DND-41 (cell line): ENCODE measurements around the gene POLA1.

Experiments
- ATAC-seq: fragments of 200-7000 bp; cut with Tn5 transposase; 3 replicates; pipeline ENCODE4 v1.9.1; 2021; ENCODE audit warnings: low read depth; ENCODE audit not compliant: insufficient read depth
- DNase-seq: peaks from one replicate; pipeline ENCODE4 v3.0.0-alpha.2; 2020
- H2AFZ ChIP-seq: 2 replicates; pipeline ENCODE4 v1.6.0; 2012; ENCODE audit warnings: low read depth, low read length
- H3K27ac ChIP-seq: 2 replicates; pipeline ENCODE4 v1.5.1; 2012; ENCODE audit warnings: low read length, inconsistent platforms
- H3K27me3 ChIP-seq: fragments of 200-600 bp; sonication (generic); 2 replicates; pipeline ENCODE4 v1.6.0; 2012; ENCODE audit warnings: low read length, mild to moderate bottlenecking, inconsistent platforms; ENCODE audit not compliant: insufficient read depth, poor library complexity
- H3K36me3 ChIP-seq: 2 replicates; pipeline ENCODE4 v1.5.1; 2012; ENCODE audit warnings: low read length, inconsistent platforms; ENCODE audit not compliant: insufficient read depth
- H3K4me1 ChIP-seq: 2 replicates; pipeline ENCODE4 v1.5.1; 2012; ENCODE audit warnings: mild to moderate bottlenecking, low read length; ENCODE audit not compliant: insufficient read depth
- H3K4me2 ChIP-seq: 2 replicates; pipeline ENCODE4 v1.6.0; 2012; ENCODE audit warnings: mild to moderate bottlenecking, moderate library complexity, low read length, inconsistent platforms; ENCODE audit not compliant: insufficient read depth
- H3K4me3 ChIP-seq, 2 experiments: fragments of 200-600 bp in 1 of 2; shearing (Covaris generic) in 1 of 2; 2 replicates each; pipeline ENCODE4 v1.5.1; 2012 to 2016; ENCODE audit warnings: inconsistent platforms in 2 of 2, low read length in 2 of 2, mild to moderate bottlenecking in 2 of 2, low read depth in 1 of 2, moderate library complexity in 1 of 2
- H3K79me2 ChIP-seq: 2 replicates; pipeline ENCODE4 v1.6.0; 2012; ENCODE audit warnings: low read length, inconsistent platforms; ENCODE audit not compliant: insufficient read depth
- H3K9ac ChIP-seq: 2 replicates; pipeline ENCODE4 v1.6.0; 2012; ENCODE audit warnings: low read depth, mild to moderate bottlenecking, inconsistent platforms, low read length, moderate library complexity
- H3K9me3 ChIP-seq: 2 replicates; pipeline ENCODE4 v1.5.1; 2012; ENCODE audit warnings: low read length, moderate library complexity, mild to moderate bottlenecking, inconsistent platforms; ENCODE audit not compliant: insufficient read depth, severe bottlenecking
- H4K20me1 ChIP-seq: 2 replicates; pipeline ENCODE4 v1.6.0; 2012; ENCODE audit warnings: low read length; ENCODE audit not compliant: insufficient read depth
- CTCF ChIP-seq: IDR thresholded peaks from 2 replicates; pipeline ENCODE4 v1.5.1; 2012; ENCODE audit warnings: borderline replicate concordance, low read length, moderate library complexity, mild to moderate bottlenecking; ENCODE audit not compliant: poor library complexity, severe bottlenecking; ENCODE audit errors: extremely low read depth
- EZH2 ChIP-seq: IDR thresholded peaks from 3 replicates; pipeline ENCODE4 v1.6.1; 2012; ENCODE audit warnings: borderline replicate concordance, low read depth, mild to moderate bottlenecking, moderate library complexity, low read length, inconsistent platforms; ENCODE audit not compliant: severe bottlenecking

Gene POLA1

GRCh38 chrX:25017667-25018247, 324.0 kb downstream of the POLA1 start:
- Histone ChIP-seq H2AFZ (no peak overlapping the region), H3K79me2 (no peaks in the 10 kb centered on the region), H3K9ac (no peak overlapping the region), H3K27me3 (peaks cover 5% of the 10 kb centered on the region), H3K27ac (no peak overlapping the region), H3K4me2 (no peak overlapping the region), H3K9me3 (no peaks in the 10 kb centered on the region), H3K4me3 (no peak overlapping the region), H3K36me3 (no peaks in the 10 kb centered on the region), H3K4me1 (no peaks in the 10 kb centered on the region), H4K20me1 (no peaks in the 10 kb centered on the region)
- DNase-seq (peak; percentile 4), ATAC-seq (0 out of 3 replicates have a peak, but pooled peaks have one; percentile 19)
- TF ChIP-seq EZH2, result peak; percentile 47
- no peak for TF ChIP-seq CTCF

- TF ChIP-seq EZH2 (no peak), CTCF (no peak)
- no peak for DNase-seq
- no peak overlapping the region for H3K4me2 ChIP-seq
- ATAC-seq, result no peak
- H3K9ac ChIP-seq, result no peak overlapping the region
- peaks cover 5% of the 10 kb centered on the region for H3K27me3 ChIP-seq
- no peak overlapping the region for H3K27ac ChIP-seq
- no peaks in the 10 kb centered on the region for H3K4me1 ChIP-seq
- no peak overlapping the region for H2AFZ ChIP-seq
- no peaks in the 10 kb centered on the region for H3K79me2 ChIP-seq
- H4K20me1 ChIP-seq, result no peaks in the 10 kb centered on the region
- H3K4me3 ChIP-seq, result no peak overlapping the region
- no peaks in the 10 kb centered on the region for H3K9me3 ChIP-seq
- H3K36me3 ChIP-seq, result no peaks in the 10 kb centered on the region
Observed at GRCh38 chrX:25018682-25019081, 325.0 kb downstream of the POLA1 start.

- Histone ChIP-seq H3K27me3 (peaks cover 5% of the 10 kb centered on the region), H3K4me2 (no peak overlapping the region), H3K9me3 (no peaks in the 10 kb centered on the region), H3K27ac (no peak overlapping the region), H3K9ac (no peak overlapping the region), H2AFZ (no peak overlapping the region), H3K4me3 (no peak overlapping the region), H3K79me2 (no peaks in the 10 kb centered on the region), H3K4me1 (no peaks in the 10 kb centered on the region), H3K36me3 (no peaks in the 10 kb centered on the region), H4K20me1 (no peaks in the 10 kb centered on the region)
- ATAC-seq (no peak), DNase-seq (no peak)
- no peak for TF ChIP-seq EZH2
- no peak for TF ChIP-seq CTCF
Observed at GRCh38 chrX:25019707-25020390, 326.1 kb downstream of the POLA1 start.
